ENCODE data around the gene TJP3.

TJP3 gene

GRCh38 chr19:3773814-3774515, 65.8 kb downstream of the TJP3 start:
- in situ Hi-C loops (cut with MboI; ENCODE audit: low pct_unique_long_range_greater_than_20kb, low sequenced_read_pairs): no loop called here

GRCh38 chr19:3774621-3775373, 66.6 kb downstream of the TJP3 start:
- in situ Hi-C loops (cut with MboI; ENCODE audit: low pct_unique_long_range_greater_than_20kb, low sequenced_read_pairs): no loop called here
- DNase-seq: no peak

More at GRCh38 chr19:3773814-3774515, 65.8 kb downstream of the TJP3 start:
- no peak for DNase-seq

GRCh38 chr19:3775374-3775711, 67.2 kb downstream of the TJP3 start:
- DNase-seq: no peak
- in situ Hi-C loops (cut with MboI; ENCODE audit: low pct_unique_long_range_greater_than_20kb, low sequenced_read_pairs): no loop called here

GRCh38 chr19:3775831-3776230, 67.6 kb downstream of the TJP3 start:
- DNase-seq: no peak
- in situ Hi-C loops (cut with MboI; ENCODE audit: low pct_unique_long_range_greater_than_20kb, low sequenced_read_pairs): no loop called here

- DNase-seq: no peak
- in situ Hi-C loops (cut with MboI; ENCODE audit: low pct_unique_long_range_greater_than_20kb, low sequenced_read_pairs): no loop called here
Measured at GRCh38 chr19:3776479-3777040, 68.4 kb downstream of the TJP3 start.

GRCh38 chr19:3778104-3778867, 70.1 kb downstream of the TJP3 start:
- in situ Hi-C loops (cut with MboI; ENCODE audit: low pct_unique_long_range_greater_than_20kb, low sequenced_read_pairs): no loop called here
- DNase-seq: no peak

GRCh38 chr19:3778899-3779723, 70.9 kb downstream of the TJP3 start:
- DNase-seq: no peak
- in situ Hi-C loops (cut with MboI; ENCODE audit: low pct_unique_long_range_greater_than_20kb, low sequenced_read_pairs): no loop called here

- in situ Hi-C loops (cut with MboI; ENCODE audit: low pct_unique_long_range_greater_than_20kb, low sequenced_read_pairs): no loop called here
- DNase-seq: no peak
Measured at GRCh38 chr19:3780786-3781304, 72.7 kb downstream of the TJP3 start.

- in situ Hi-C loops (cut with MboI; ENCODE audit: low pct_unique_long_range_greater_than_20kb, low sequenced_read_pairs): no loop called here
- DNase-seq: no peak
Measured at GRCh38 chr19:3781603-3782002, 73.4 kb downstream of the TJP3 start.

GRCh38 chr19:3782330-3782729, 74.1 kb downstream of the TJP3 start:
- no peak for DNase-seq
- in situ Hi-C loops (cut with MboI; ENCODE audit: low pct_unique_long_range_greater_than_20kb, low sequenced_read_pairs): no loop called here

GRCh38 chr19:3782903-3783302, 74.7 kb downstream of the TJP3 start:
- DNase-seq: no peak
- in situ Hi-C loops (cut with MboI; ENCODE audit: low pct_unique_long_range_greater_than_20kb, low sequenced_read_pairs): no loop called here

- no peak for DNase-seq
- in situ Hi-C loops (cut with MboI; ENCODE audit: low pct_unique_long_range_greater_than_20kb, low sequenced_read_pairs): no loop called here
Measured at GRCh38 chr19:3783660-3784584, 75.7 kb downstream of the TJP3 start.

GRCh38 chr19:3784607-3785450, 76.6 kb downstream of the TJP3 start:
- no peak for DNase-seq
- in situ Hi-C loops (cut with MboI; ENCODE audit: low pct_unique_long_range_greater_than_20kb, low sequenced_read_pairs): no loop called here

GRCh38 chr19:3785451-3785937, 77.3 kb downstream of the TJP3 start:
- peak; percentile 53 for DNase-seq
- in situ Hi-C loops (cut with MboI; ENCODE audit: low pct_unique_long_range_greater_than_20kb, low sequenced_read_pairs): no loop called here

GRCh38 chr19:3785938-3786824, 78.0 kb downstream of the TJP3 start, which contains the start of gene MATK:
MATK (minus strand) TSS chr19:3786381; CDS start chr19:3785135, 1,246 bp downstream.
- peak; percentile 74 for DNase-seq
- in situ Hi-C loops (cut with MboI; ENCODE audit: low pct_unique_long_range_greater_than_20kb, low sequenced_read_pairs): no loop called here
